ENCODE results near the gene KCNA3. TPM values are rescaled to one million over a fixed set of nuclear protein-coding genes. Genes with fewer than 3 reads are reported as not detected.

KCNA3 gene
- total and polyA plus RNA-seq, 10 donors: 0.30 to 45.8 (median 25.2) TPM

DNA sequence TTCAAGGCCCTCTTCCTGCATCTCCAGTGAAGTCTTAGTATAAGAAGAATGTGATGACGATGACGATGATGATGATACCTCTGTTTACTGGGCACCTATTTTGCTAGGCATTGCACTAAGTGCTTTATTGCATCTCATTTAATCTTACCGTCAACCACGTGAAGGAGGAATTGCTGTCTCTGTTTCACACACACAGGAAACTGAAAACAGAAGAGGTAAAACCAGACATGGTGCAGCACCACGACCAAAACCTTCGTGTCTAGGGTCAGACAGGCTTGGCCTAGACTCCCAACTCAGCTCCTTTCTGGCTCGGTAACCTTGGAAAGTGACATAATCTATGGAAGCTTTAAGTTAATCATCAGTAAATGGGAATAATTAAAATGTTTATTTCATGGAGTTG lies 47.9 kb downstream of the KCNA3 start:
- H3K27ac ChIP-seq: no peak overlapping the region
- WGBS, 5 donors: 48 to 61% (median 56%) methylated on average over 7 of the region's 7 CpGs
- TF ChIP-seq, protein P1, sequence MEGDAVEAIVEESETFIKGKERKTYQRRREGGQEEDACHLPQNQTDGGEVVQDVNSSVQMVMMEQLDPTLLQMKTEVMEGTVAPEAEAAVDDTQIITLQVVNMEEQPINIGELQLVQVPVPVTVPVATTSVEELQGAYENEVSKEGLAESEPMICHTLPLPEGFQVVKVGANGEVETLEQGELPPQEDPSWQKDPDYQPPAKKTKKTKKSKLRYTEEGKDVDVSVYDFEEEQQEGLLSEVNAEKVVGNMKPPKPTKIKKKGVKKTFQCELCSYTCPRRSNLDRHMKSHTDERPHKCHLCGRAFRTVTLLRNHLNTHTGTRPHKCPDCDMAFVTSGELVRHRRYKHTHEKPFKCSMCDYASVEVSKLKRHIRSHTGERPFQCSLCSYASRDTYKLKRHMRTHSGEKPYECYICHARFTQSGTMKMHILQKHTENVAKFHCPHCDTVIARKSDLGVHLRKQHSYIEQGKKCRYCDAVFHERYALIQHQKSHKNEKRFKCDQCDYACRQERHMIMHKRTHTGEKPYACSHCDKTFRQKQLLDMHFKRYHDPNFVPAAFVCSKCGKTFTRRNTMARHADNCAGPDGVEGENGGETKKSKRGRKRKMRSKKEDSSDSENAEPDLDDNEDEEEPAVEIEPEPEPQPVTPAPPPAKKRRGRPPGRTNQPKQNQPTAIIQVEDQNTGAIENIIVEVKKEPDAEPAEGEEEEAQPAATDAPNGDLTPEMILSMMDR (IDR thresholded peaks at IDR 0.05 in 8 of 11, conservative IDR thresholded peaks at IDR 0.05 in 3 of 11): no peak
- TF ChIP-seq POLR2A (IDR thresholded peaks at IDR 0.05) (no peak), POLR2AphosphoS5 (IDR thresholded peaks at IDR 0.05) (no peak)
- H3K4me1 ChIP-seq: peaks cover 7 to 37% (median 20%) of the 10 kb centered on the region in 6 donors
- no peaks in the 10 kb centered on the region for H3K27me3 ChIP-seq (replicated peaks in 1 of 7)
- no peak for DNase-seq
- no peaks in the 10 kb centered on the region for H3K36me3 ChIP-seq
- H3K4me3 ChIP-seq: no peak overlapping the region
- intact Hi-C loops (cut with DNase I; ENCODE audit: low total_unique reads): loop anchor here (10.0 kb wide), 1 partner anchor 48 kb away; the partner anchor contains the start of gene KCNA3
- no peaks in the 10 kb centered on the region for H3K9me3 ChIP-seq

Other genes starting within 250 kb of the KCNA3 start
- 1 to 10 TPM in 1 of 7 donors, under 1 TPM in 4, not detected in 2; 0.20 to 1.1 (median 0.51) TPM for gene PROK1, start 223.8 kb downstream of the KCNA3 start, total RNA-seq
- gene PROK1, start 223.8 kb downstream of the KCNA3 start, polyA plus RNA-seq: 1 to 10 TPM in 1 of 3 donors, under 1 TPM in 1, not detected in 1; 0.07 to 2.5 TPM
- gene KCNA10, start 155.8 kb downstream of the KCNA3 start, total RNA-seq: under 1 TPM in 1 of 7 donors, not detected in 6; 0.28 TPM
- gene KCNA10, start 155.8 kb downstream of the KCNA3 start, polyA plus RNA-seq: not detected
- 1 to 10 TPM in 5 of 7 donors, under 1 TPM in 2; 0.65 to 2.6 (median 1.4) TPM for gene KCNA2, start 68.6 kb downstream of the KCNA3 start, total RNA-seq
- under 1 TPM; 0.09 to 0.13 (median 0.11) TPM for gene KCNA2, start 68.6 kb downstream of the KCNA3 start, polyA plus RNA-seq
- gene CD53, start 198.2 kb upstream of the KCNA3 start, total RNA-seq: 100 to 1,000 TPM; 352 to 651 (median 468) TPM
- gene CD53, start 198.2 kb upstream of the KCNA3 start, polyA plus RNA-seq: 100 to 1,000 TPM; 369 to 521 (median 457) TPM

Measured in spleen (tissue), 11 donors.